ENCODE results near the gene FPGS.
"Not testable (repeated sequence)": the region's sequence is repeated elsewhere in the genome, so short reads cannot be mapped to it uniquely, and the experiment has no call there.

FPGS gene

GRCh38 chr9:127835991-127836516, 33.4 kb downstream of the FPGS start:
- in situ Hi-C loops (cut with MboI; ENCODE audit: low sequenced_read_pairs), result no loop called here

- in situ Hi-C loops (cut with MboI; ENCODE audit: low sequenced_read_pairs), result not testable (repeated sequence)
Measured at GRCh38 chr9:127836561-127836960, 33.9 kb downstream of the FPGS start.

- in situ Hi-C loops (cut with MboI; ENCODE audit: low sequenced_read_pairs), result no loop called here
Measured at GRCh38 chr9:127837346-127837745, 34.7 kb downstream of the FPGS start.

- in situ Hi-C loops (cut with MboI; ENCODE audit: low sequenced_read_pairs), result no loop called here
Measured at GRCh38 chr9:127838375-127839078, 35.8 kb downstream of the FPGS start.

GRCh38 chr9:127841087-127841835, 38.6 kb downstream of the FPGS start:
- in situ Hi-C loops (cut with MboI; ENCODE audit: low sequenced_read_pairs), result no loop called here

GRCh38 chr9:127844821-127845359, 42.2 kb downstream of the FPGS start:
- in situ Hi-C loops (cut with MboI; ENCODE audit: low sequenced_read_pairs), result no loop called here

GRCh38 chr9:127845619-127846018, 42.9 kb downstream of the FPGS start:
- in situ Hi-C loops (cut with MboI; ENCODE audit: low sequenced_read_pairs), result not testable (repeated sequence)

- in situ Hi-C loops (cut with MboI; ENCODE audit: low sequenced_read_pairs), result no loop called here
Measured at GRCh38 chr9:127846443-127847177, 43.9 kb downstream of the FPGS start.

- in situ Hi-C loops (cut with MboI; ENCODE audit: low sequenced_read_pairs), result no loop called here
Measured at GRCh38 chr9:127847178-127847510, 44.5 kb downstream of the FPGS start.

- in situ Hi-C loops (cut with MboI; ENCODE audit: low sequenced_read_pairs), result no loop called here
Measured at GRCh38 chr9:127847833-127848755, 45.4 kb downstream of the FPGS start.

- in situ Hi-C loops (cut with MboI; ENCODE audit: low sequenced_read_pairs), result no loop called here
Measured at GRCh38 chr9:127848756-127849504, 46.2 kb downstream of the FPGS start.

GRCh38 chr9:127850286-127850830, 47.7 kb downstream of the FPGS start:
- in situ Hi-C loops (cut with MboI; ENCODE audit: low sequenced_read_pairs), result no loop called here

GRCh38 chr9:127852829-127853228, 50.1 kb downstream of the FPGS start:
- in situ Hi-C loops (cut with MboI; ENCODE audit: low sequenced_read_pairs), result no loop called here

- in situ Hi-C loops (cut with MboI; ENCODE audit: low sequenced_read_pairs), result no loop called here
Measured at GRCh38 chr9:127853312-127854183, 50.9 kb downstream of the FPGS start.

GRCh38 chr9:127854184-127854806, 51.6 kb downstream of the FPGS start, which contains the start of gene ENG:
TSS of gene ENG (minus strand) at chr9:127854658. CDS start at chr9:127854355, 303 bp downstream.
- in situ Hi-C loops (cut with MboI; ENCODE audit: low sequenced_read_pairs), result no loop called here

- in situ Hi-C loops (cut with MboI; ENCODE audit: low sequenced_read_pairs), result no loop called here
Measured at GRCh38 chr9:127854960-127855359, 52.3 kb downstream of the FPGS start.

- in situ Hi-C loops (cut with MboI; ENCODE audit: low sequenced_read_pairs), result no loop called here
Measured at GRCh38 chr9:127855522-127855921, 52.8 kb downstream of the FPGS start.

Measured in HL-60/S4 treated with retinoic acid at 250 ng/mL for 4 days and 3 days (cell line).